Esophagus squamous epithelium (tissue), 4 donors: ENCODE data around the gene TULP4.

Source experiments
- CTCF ChIP-seq, 6 experiments: fragments of 450-650 bp in 4 of 6; fragments of 200-600 bp in 2 of 6; sonication (generic) in 2 of 6; IDR thresholded peaks; one replicate each; pipeline ENCODE4 v1.5.1; 2016 to 2019; ENCODE audit warnings: antibody characterized with exemption in 6 of 6, mild to moderate bottlenecking in 4 of 6, moderate library complexity in 4 of 6
- POLR2A ChIP-seq, 4 donors: fragments of 450-650 bp; IDR thresholded peaks; one replicate each; pipeline ENCODE4 v1.6.1; 2017; ENCODE audit warnings: antibody characterized with exemption in 4 of 4, mild to moderate bottlenecking in 4 of 4, moderate library complexity in 3 of 4

- TF ChIP-seq CTCF (IDR thresholded peaks at IDR 0.05) (no peak), POLR2A (IDR thresholded peaks at IDR 0.05) (no peak)
Measured at GRCh38 chr6:158316022-158316421, 3.8 kb downstream of the TULP4 start.
